MCF 10A (cell line): ENCODE data around the gene SHE. TPM values are rescaled to one million over a fixed set of nuclear protein-coding genes. Genes with fewer than 3 reads are reported as not detected.

Experiments used
- BruUV-seq: library from RNA; stranded (reverse); fragments of 400-500 nt; replicated peaks from 2 replicates; lab custom pipeline; 2021; lab: Mats Ljungman, UMichigan
- CTCF ChIA-PET: fragments of 300-600 bp; sonication (Branson Sonifier 250); formaldehyde crosslinking; extraction: SDS; loops from one replicate; lab custom pipeline; 2021; ENCODE audit warnings: antibody characterized with exemption, inconsistent platforms; lab: Yijun Ruan, JAX
- POLR2A ChIA-PET: fragments of 300-600, 350-650 bp; sonication (Branson Sonifier 250); formaldehyde crosslinking; extraction: SDS; loops from one replicate; lab custom pipeline; 2020; ENCODE audit warnings: antibody characterized with exemption, inconsistent platforms; lab: Yijun Ruan, JAX
- DNase-seq: peaks from one replicate; pipeline ENCODE4 v3.0.0-alpha.2; 2018; ENCODE audit not compliant: unreplicated experiment
- H3K27ac Mint-ChIP-seq: one replicate; pipeline ENCODE4 v1.8.0; 2022; ENCODE audit warnings: mild to moderate bottlenecking, low read depth, mixed read lengths; ENCODE audit not compliant: unreplicated experiment
- H3K27me3 Mint-ChIP-seq: one replicate; pipeline ENCODE4 v1.8.0; 2022; ENCODE audit warnings: mixed read lengths; ENCODE audit not compliant: insufficient read depth, unreplicated experiment
- H3K36me3 Mint-ChIP-seq: one replicate; pipeline ENCODE4 v1.8.0; 2022; ENCODE audit warnings: mild to moderate bottlenecking, moderate library complexity, mixed read lengths; ENCODE audit not compliant: insufficient read depth, unreplicated experiment
- H3K4me1 Mint-ChIP-seq: one replicate; pipeline ENCODE4 v1.8.0; 2022; ENCODE audit warnings: mixed read lengths; ENCODE audit not compliant: insufficient read depth, unreplicated experiment
- H3K4me3 Mint-ChIP-seq: one replicate; pipeline ENCODE4 v1.8.0; 2022; ENCODE audit warnings: mild to moderate bottlenecking, moderate library complexity, mixed read lengths; ENCODE audit not compliant: unreplicated experiment
- H3K9me3 Mint-ChIP-seq: one replicate; pipeline ENCODE4 v1.8.0; 2022; ENCODE audit warnings: mixed read lengths; ENCODE audit not compliant: unreplicated experiment
- intact Hi-C: fragments of 100-400 bp; cut with micrococcal nuclease; formaldehyde crosslinking; loops from 2 replicates; pipeline ENCODE4 v1.14.1; 2022
- total RNA-seq: library from RNA; stranded (reverse); gene quantifications from 2 replicates; pipeline ENCODE4 v1.2.3, GENCODE V29; 2022
- TF ChIP-seq, protein P1 (sequence below): fragments of 200-600 bp; IDR thresholded peaks from one replicate; pipeline ENCODE4 v1.8.0; 2022; ENCODE audit warnings: antibody characterized with exemption, mild to moderate bottlenecking; ENCODE audit not compliant: unreplicated experiment

SHE gene
- total RNA-seq, 1 experiment from 2014 or later: not detected

DNA sequence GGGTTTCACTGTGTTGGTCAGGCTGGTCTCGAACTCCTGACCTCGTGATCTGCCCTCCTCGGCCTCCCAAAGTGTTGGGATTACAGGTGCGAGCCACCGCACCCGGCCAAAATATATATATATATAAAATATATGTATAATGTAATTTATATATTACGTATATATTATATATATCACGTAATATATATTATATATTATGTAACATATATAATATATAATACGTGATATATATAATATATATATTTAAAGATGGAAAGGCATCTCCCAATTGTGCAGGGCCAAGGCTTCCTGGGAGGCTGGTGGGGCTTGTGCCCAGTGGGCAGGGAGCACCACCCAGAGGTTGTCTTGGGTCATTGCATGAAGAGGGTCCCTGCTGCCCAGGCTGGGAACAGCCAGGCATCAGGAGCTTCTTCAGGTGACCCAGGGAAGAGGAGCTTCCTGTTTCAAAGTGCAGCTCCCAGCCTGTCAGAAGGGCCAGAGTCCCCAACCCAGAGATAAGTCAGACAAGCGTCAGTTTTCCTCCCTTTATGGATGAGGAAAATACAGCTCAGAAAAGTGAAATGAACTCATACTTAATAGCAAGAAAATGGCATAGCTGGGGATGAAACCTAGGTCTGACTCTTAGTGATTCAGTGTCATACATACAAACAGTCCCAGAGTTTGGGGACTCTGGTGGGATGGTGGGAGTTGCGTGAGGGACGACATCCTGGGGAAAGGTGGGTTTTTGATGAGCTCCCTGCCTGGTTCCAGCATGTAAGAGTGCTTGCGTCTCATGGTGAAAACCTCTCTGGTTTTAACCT lies 44.3 kb upstream of the SHE start:
- ChIA-PET POLR2A (interaction anchor here (0.6 to 2.8 kb wide), 7 partner anchors 8 to 313 kb away, joined by 3 to 22 read pairs (median 3); partner anchors contain the start of gene UBE2Q1), CTCF (interaction anchor here (0.5 to 11.3 kb wide), 34 partner anchors 10 to 1014 kb away, joined by 3 to 128 read pairs (median 3); partner anchors contain the start of gene ADAR)
- DNase-seq: peak; percentile 83
- Mint-ChIP-seq H3K27ac (no peak overlapping the region), H3K36me3 (peaks cover 26% of the 10 kb centered on the region), H3K27me3 (peaks cover 30% of the 10 kb centered on the region), H3K4me3 (no peak overlapping the region), H3K4me1 (peaks cover 10% of the 10 kb centered on the region), H3K9me3 (no peaks in the 10 kb centered on the region)
- intact Hi-C loops: loop anchor here (1.0 to 10.0 kb wide), 5 partner anchors 66 to 362 kb away; partner anchors contain the start of gene HAX1
- no TSS peak for BruUV-seq
- TF ChIP-seq, protein P1, sequence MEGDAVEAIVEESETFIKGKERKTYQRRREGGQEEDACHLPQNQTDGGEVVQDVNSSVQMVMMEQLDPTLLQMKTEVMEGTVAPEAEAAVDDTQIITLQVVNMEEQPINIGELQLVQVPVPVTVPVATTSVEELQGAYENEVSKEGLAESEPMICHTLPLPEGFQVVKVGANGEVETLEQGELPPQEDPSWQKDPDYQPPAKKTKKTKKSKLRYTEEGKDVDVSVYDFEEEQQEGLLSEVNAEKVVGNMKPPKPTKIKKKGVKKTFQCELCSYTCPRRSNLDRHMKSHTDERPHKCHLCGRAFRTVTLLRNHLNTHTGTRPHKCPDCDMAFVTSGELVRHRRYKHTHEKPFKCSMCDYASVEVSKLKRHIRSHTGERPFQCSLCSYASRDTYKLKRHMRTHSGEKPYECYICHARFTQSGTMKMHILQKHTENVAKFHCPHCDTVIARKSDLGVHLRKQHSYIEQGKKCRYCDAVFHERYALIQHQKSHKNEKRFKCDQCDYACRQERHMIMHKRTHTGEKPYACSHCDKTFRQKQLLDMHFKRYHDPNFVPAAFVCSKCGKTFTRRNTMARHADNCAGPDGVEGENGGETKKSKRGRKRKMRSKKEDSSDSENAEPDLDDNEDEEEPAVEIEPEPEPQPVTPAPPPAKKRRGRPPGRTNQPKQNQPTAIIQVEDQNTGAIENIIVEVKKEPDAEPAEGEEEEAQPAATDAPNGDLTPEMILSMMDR: peak; percentile 87

DNA sequence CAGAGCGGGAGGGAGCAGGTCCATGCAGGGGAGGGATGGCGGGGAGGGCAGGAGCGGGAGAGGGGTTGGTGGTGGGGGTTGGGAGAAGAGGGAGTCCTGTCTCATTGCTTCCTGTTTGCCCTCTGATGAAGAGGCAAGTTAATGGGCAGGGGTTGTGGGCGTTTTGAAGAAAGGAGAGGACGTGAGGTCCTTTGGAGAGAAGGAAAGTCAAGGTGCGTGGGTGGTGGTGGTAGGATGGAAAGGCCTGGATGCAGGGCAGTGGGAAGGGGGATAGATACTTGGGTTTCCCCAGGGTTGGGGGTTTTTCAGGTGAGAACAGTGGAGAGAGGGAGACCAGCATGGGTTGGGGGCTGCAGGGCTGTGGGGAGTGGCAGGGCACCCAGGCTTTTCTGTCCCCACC lies 39.0 kb upstream of the SHE start:
- Mint-ChIP-seq H3K9me3 (no peaks in the 10 kb centered on the region), H3K27me3 (peaks cover 68% of the 10 kb centered on the region), H3K36me3 (no peaks in the 10 kb centered on the region), H3K27ac (no peak overlapping the region), H3K4me1 (no peaks in the 10 kb centered on the region), H3K4me3 (no peak overlapping the region)
- intact Hi-C loops: loop anchor here (10.0 kb wide), 1 partner anchor 356 kb away; no protein-coding TSS in a partner anchor
- no TSS peak for BruUV-seq
- CTCF ChIA-PET: interaction anchor here (0.5 to 3.1 kb wide), 4 partner anchors 62 to 549 kb away, joined by 3 to 12 read pairs (median 3); no protein-coding TSS in a partner anchor
- DNase-seq: no peak
- POLR2A ChIA-PET: interaction anchor here (0.7 kb wide), 1 partner anchor 38 kb away, joined by 3 read pairs; no protein-coding TSS in a partner anchor
- TF ChIP-seq, protein P1: no peak

DNA sequence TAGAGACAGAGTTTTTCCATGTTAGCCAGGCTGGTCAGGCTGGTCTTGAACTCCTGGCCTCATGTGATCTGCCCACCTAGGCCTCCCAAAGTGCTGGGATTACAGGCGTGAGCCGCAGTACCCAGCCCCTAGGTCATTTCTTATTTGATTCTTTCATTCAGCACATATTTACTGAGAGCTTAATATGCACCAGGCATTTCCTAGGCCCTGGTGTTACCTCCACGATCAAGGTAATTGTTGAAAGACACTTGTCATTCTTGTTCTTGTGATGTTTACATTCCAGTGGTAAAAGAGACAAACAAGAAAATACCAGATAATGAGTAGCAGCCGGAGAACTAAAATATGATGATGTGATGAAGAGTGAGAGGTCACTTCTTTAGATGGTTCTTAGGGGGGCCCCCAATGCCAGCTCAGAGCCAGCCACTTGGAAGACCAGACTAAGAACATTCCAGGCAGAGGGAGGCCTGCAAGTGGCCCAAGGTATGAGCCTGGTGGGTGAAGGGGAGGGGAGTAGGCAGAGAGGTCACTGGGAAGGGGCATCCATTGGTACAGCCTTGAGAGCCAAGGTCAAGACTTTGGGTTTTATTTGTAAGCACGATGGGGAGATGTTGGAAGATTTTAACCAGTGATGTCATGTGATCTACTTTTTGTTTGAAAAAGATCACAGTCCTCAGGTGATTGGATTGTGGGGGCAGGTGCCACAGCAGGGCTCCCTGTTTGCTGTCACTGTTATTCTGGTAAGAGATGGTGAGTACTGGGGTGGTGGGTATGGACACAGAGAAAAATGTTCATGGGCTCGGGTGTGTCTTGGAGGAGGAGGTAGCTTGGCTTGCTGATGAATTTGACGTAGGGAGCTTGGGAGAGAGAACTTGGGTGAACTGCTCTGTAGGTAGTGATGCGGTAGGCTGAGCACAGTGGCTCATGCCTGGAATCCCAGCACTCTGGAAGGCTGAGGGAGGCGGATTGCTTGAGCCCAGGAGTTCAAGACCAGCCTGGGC lies 37.6 kb upstream of the SHE start:
- DNase-seq: no peak

More for the DNA sequence above, 37.6 kb upstream of the SHE start:
- Mint-ChIP-seq H3K27me3 (peaks cover 77% of the 10 kb centered on the region), H3K4me1 (no peaks in the 10 kb centered on the region), H3K27ac (no peak overlapping the region), H3K9me3 (peaks cover 7% of the 10 kb centered on the region), H3K4me3 (no peak overlapping the region), H3K36me3 (no peaks in the 10 kb centered on the region)
- TF ChIP-seq, protein P1: no peak
- BruUV-seq: no TSS peak
- POLR2A ChIA-PET: interaction anchor here (0.7 to 1.4 kb wide), 3 partner anchors 17 to 404 kb away, joined by 3 to 5 read pairs (median 5); no protein-coding TSS in a partner anchor
- intact Hi-C loops: loop anchor here (10.0 kb wide), 1 partner anchor 355 kb away; no protein-coding TSS in a partner anchor
- CTCF ChIA-PET: interaction anchor here (0.6 to 1.8 kb wide), 3 partner anchors 10 to 339 kb away, joined by 3 to 6 read pairs (median 5); no protein-coding TSS in a partner anchor
